Hepatic stellate cell (primary cell): ENCODE measurements around the gene RNF212B.

ENCODE experiments used
- DNase-seq: peaks from one replicate; pipeline ENCODE4 v3.0.0; 2011; ENCODE audit warnings: low spot score

RNF212B gene

DNA sequence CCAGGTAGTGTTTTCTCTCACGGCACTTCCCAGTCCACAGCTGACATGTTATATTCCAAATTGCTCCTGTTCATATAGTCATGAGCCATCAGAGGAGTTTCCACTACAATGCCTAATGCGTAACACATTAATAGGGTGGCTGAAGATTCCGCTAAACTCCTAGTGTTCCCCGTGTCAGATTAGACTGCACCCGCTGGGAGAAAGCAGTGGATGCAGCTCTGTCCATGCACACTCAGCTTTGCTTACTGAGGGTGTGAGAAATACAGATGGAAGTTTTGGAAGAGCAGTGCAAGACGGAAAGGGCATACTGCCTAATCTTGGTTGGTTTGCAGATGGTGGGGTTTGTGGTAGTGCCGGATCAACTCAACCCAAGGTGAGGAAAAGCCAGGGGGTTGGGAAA is 59.4 kb downstream of the RNF212B start:
- DNase-seq = no peak

DNA sequence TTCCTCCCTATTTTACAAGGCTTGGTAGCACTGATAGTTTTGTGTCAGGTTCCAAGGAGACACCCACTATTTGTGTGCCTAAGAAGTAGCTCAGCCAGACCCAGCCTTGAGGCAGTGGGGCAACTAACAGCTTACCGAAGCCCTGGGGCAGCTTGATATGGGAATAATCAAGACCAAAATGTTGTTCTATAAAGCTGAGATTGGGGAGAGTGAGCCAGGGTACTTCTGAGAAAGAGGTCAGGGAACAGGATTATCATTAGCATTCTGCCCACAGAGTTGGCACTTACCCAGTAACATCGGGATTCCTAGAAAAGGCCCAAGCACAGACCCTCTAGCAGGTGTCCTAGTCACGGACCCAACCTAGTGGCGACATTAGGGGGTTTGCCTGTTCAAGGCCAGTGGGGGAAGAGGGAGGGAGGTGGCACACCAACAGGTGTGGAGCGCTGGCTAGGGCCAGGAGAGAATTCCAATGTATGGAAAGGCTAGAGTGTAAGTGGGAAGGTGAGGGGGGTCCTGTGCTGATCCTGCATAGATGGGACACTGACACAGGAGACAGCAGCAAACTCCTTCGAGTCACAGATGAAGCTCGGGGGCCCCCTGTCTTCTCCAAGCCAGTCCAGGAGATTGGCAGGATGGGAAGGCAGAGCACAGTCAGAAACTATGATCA is 60.0 kb downstream of the RNF212B start:
- no peak for DNase-seq

- DNase-seq = peak; percentile 22
Measured at GRCh38 chr14:23299211-23299957, 61.6 kb downstream of the RNF212B start.

DNA sequence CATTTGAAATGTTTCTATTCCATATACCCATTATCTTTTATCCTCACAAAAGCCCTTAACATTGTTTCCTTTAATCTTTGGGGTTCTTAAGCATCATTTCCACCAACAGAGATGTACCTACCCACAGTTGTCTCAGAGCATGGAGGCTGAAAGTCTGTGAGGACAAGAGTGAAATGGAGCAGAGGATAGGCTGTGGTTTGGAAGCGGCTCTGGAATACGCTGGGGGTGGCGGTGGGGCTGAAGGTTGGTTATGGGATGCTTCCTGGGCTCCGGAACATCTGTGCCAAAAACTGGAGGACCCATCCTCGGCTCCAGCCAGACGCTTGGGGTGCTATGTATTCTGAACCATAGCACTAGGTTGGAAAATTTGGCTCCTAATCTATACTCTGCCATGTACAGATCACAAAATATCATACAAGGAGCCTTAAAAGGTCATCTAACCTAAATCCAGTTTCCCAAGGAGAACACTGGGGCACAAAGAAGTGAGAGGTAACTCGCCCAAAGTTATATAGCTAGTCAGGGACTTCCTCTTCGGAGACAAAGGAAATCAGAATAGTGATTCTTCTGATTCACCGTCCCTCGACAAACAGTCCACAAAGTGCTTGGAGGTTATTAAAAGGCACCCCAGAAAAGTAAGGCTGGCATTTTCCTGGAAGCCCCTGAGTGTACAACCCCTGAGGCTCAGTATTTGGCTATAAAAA is 62.4 kb downstream of the RNF212B start:
- DNase-seq = no peak

- peak; percentile 24 for DNase-seq
Measured at GRCh38 chr14:23300687-23301223, 63.0 kb downstream of the RNF212B start.

- peak; percentile 99 for DNase-seq
Measured at GRCh38 chr14:23301288-23301968, 63.7 kb downstream of the RNF212B start.

DNA sequence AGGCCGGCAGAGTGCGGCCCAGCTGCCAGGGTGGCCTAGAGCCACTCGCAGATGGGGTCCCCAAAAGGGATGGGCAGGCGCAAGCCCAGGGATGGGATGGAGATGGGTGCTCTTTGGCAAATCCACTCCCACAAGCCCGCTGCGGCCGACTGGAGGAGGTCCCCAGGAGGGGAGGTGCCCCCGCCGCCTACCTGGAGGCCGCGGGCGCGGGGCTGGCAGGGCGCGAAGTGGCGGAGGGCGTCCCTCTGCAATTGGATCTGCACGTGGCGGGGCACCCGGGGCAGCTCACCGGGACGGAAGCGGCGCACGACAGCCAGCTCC is 64.2 kb downstream of the RNF212B start:
- DNase-seq = no peak

GRCh38 chr14:23302290-23303225 is 64.8 kb downstream of the RNF212B start, which contains the start of gene PPP1R3E:
TSS of gene PPP1R3E (minus strand) at chr14:23302859. CDS start at chr14:23302576, 283 bp downstream.
- DNase-seq = peak; percentile 37

DNA sequence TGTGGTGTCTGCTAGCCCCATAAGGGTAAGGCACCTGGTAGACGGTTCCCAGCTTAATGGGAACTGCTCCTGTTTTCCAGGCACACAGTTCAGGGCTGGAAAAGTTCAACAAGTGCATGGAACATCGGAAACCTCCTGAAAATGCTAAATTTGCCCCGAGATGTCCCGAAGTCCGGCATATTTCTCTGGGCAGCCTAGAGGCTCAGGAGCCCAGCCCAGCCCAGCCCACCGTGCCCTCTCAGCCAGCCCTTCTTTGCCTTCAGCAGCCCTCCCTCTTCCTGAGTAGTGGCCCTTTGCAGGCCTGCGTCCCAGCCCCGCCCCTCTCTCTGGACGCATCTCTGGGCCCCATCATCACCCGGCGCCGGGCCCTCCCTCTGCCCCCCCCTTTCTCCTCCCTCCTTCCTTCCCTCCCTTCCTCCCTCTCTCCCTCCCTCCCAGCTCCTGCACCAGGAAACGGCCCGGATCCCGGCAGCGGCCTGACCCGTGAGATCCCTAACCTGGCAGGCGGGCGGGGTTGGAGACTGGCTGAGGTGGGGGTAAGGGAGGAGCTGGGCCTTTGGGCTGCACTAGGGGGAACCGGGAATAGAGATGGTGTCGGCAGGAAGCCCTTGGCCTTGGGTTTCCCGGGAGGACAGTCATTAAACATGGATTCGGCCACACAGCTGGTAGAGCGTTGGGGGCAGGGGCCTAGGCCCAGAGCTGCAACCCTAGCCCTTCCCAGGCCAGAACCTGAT is 68.8 kb downstream of the RNF212B start, which contains the start of gene BCL2L2:
Gene BCL2L2 (plus strand): TSS at position 422 of the 734 bp plus-strand sequence. CDS start 935 bp downstream, outside the sequence.
- peak; percentile 78 for DNase-seq

DNA sequence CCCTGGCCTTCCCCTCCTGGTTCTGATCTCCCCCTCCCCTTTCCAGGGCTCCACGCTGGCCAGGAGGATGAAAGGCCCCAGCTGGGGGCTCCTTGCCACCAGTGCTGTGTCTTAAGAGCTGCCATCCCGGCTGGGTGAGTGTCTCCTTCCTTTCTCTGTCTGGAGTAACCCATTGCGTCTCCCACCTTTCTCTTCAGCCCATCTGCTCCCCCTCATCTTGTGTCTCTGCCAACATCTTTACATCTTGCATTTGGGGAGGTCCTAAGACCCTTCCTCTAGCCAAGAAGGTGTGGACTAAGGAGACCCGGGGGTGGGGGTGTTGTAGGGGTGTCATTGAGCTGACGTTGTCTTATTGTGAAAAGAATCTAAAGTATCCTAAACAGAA is 69.4 kb downstream of the RNF212B start:
- DNase-seq = no peak

GRCh38 chr14:23307687-23308644 is 70.2 kb downstream of the RNF212B start:
- DNase-seq = no peak

DNA sequence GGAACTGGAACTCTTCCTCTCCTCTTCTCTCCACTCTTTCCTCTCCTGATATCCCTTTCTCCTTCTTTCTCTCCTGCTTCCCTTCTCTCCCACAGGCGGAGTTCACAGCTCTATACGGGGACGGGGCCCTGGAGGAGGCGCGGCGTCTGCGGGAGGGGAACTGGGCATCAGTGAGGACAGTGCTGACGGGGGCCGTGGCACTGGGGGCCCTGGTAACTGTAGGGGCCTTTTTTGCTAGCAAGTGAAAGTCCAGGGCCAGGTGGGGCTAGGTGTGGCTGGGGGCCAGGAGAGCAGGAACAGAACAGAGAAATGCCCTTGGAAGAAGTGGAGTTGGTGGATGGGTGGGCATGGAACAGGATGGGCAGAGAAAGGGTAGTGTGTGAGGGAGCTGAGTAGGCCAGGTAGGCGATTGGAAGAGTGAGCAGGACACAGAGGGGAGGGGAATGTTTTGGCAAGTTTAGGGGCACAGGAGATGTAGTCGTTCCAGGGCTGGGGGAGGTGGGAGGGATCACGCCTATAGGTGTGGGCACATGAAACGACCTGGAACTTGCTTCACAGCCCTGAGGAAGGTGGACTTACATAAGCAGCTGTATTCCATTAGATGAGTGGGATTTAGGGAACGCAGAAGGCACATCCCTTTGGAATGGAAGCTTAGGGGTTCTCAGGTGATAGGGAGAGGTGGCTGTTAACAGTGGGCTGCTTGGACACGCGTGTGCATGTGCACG is 71.1 kb downstream of the RNF212B start:
- no peak for DNase-seq

- no peak for DNase-seq
Measured at GRCh38 chr14:23310546-23310945, 72.8 kb downstream of the RNF212B start.

GRCh38 chr14:23316300-23316699 is 78.6 kb downstream of the RNF212B start:
- DNase-seq = no peak

DNA sequence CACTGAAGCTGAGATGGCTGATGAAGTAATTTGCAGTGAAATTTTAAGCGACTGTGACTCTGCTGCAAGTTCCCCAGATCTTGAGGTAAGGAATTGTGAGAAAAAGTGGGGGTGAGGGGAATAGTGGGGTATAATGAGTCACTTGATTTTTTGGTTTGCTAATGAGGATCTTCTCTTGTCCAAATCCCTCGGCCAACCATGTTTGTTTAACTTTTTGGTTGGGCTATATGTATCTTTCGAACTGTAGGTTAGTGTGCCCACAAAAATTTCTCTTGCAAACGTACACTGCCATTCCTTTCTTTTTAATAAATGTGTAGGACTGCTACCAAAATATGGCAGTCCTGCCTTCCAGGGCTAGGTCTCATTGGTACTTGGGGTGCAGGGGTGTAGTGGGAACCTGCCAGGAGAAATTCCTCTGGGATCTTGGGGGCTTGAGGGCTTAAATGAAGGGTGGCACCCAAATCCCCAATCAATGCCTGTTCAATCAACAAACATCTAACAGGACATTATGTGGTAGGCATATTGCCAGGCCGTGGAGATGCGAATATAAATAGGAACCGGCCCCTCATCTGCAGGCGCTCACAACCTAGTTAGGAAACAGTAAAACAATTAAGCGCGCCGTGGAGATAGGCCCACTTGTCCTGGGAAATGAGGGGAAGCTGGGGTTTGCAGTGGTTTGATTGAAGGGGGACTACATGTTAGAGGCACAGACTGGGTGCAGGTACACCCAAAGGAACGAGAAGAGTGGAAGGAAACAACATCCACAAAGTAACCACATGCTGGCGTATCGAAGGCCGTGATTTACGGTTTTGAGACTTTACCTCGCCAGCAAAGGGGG is 82.2 kb downstream of the RNF212B start:
- DNase-seq = no peak

- DNase-seq = peak; percentile 97
Measured at GRCh38 chr14:23320584-23321571, 83.1 kb downstream of the RNF212B start, which contains the start of gene PABPN1. TSS of gene PABPN1 (plus strand) at chr14:23321457. CDS start at chr14:23321470, 13 bp downstream.
